Fibroblast of the conjunctiva (primary cell): Measurements from ENCODE around the gene PAK6.

Source experiments
- DNase-seq: peaks from one replicate; pipeline ENCODE4 v3.0.0-alpha.2; 2010; ENCODE audit warnings: low read depth

Gene PAK6

DNA sequence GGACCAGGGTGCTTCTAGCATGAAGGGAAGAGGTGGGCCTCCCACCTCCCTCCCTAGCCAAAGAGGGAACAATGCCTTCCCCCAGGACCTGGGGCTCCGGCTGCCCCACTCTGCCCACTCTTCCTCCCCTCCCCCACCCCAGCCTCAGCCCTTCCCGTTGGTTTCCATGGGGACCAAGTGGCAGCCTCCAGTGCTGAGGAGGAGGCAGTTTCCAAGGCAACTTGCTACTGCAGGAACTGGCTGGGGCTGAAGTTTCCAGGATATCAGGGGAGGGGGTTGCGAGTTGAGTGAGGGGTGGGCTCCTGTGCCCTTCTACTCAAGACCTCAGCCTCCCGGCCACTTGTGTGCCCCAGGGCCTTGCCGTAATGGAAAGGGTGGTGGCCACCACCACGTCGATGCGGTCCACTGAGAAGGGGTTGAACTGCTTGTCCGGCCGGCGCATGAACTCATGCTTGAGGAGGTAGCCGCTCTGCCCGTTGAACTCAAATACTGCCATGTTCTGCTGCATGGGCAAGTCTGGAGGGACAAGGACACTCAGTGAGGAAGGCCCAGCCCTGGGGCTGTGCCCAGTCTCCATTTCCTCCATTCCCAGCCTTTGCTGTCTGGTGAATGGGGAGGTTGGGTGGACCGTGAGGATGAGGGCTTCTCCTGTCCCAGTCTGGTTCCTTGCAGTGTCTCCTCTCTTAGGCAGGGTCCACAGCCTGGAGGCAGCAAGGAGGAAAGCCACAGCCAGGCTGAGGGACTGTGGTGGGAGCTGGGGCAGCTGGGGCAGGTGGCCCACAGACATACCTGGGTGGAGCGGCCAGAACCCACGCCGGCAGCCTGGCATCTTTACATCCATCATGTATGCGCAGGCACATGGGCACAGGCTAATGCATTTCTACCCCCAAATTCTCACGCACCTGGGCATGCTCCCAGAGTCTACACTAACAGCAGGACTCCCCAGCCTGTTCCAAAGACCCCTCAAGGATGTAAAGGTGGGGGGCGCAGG lies 55.3 kb downstream of the PAK6 start:
- no peak for DNase-seq

- DNase-seq: no peak
Measured at GRCh38 chr15:40295297-40295696, 56.4 kb downstream of the PAK6 start.

DNA sequence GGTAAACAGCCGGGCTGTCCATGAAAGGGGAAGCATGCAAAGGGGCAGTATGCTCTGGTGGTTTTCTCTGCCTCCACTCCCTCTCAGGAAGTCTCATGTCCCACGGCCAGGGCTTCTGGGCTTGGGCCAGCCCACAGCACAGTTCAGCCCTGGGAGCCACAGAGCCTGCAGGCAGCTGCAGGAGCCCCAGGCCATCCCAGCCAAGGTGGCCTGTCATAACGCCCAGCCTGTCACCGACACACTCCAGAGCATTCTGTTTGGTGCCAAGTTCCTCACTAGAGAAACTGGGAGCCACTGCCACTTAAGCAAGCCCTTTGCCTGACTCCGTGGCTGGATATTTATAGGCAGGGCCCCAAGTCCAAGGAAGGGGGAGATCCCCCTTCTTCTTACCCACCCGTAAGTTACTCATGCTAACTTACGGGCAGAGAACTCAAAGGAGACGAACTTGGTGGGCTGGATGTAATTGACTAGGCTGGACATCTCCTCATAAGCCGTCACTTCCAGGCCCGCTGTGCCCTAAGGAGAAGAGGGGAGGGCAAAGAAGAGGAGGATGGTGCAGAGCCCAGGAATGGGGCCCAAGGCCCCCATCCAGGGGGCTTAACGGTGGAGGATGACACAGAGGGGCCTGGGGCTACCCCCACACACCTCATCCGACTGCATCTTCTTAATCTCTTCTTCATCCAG lies 57.2 kb downstream of the PAK6 start:
- DNase-seq: no peak

DNA sequence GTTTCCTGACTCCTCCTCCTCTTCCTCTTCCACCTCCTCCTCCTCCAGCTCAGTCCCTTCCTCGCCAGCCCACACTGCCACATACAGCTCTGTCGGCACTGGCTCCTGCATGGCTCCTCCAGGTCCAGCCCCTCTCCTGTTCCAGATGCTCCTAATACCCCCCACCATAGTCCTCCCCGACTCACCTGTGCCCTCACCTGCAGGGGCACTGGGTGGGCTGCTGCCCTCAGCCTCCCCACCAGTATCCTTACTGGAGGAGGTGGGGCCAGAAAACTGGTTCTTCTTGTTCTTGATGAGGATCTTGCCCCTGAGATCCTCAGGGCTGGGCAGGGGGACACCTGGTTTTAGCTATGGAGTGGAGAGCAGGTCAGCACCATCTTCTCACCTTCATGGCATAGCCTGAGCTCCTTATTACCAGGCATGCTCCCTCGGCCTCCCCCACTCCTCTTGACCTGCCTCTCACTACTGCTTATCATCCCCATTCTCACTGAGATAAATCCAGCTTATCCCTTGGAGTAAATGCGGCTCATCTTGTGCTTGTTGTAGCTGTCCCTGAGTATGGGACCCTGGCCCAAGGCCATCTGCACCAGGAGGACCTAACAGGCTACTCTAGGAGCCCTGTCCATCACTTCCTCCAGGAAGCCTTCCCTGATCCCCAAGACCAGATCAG lies 57.8 kb downstream of the PAK6 start:
- DNase-seq: no peak

- no peak for DNase-seq
Measured at GRCh38 chr15:40297356-40297755, 58.5 kb downstream of the PAK6 start.

DNA sequence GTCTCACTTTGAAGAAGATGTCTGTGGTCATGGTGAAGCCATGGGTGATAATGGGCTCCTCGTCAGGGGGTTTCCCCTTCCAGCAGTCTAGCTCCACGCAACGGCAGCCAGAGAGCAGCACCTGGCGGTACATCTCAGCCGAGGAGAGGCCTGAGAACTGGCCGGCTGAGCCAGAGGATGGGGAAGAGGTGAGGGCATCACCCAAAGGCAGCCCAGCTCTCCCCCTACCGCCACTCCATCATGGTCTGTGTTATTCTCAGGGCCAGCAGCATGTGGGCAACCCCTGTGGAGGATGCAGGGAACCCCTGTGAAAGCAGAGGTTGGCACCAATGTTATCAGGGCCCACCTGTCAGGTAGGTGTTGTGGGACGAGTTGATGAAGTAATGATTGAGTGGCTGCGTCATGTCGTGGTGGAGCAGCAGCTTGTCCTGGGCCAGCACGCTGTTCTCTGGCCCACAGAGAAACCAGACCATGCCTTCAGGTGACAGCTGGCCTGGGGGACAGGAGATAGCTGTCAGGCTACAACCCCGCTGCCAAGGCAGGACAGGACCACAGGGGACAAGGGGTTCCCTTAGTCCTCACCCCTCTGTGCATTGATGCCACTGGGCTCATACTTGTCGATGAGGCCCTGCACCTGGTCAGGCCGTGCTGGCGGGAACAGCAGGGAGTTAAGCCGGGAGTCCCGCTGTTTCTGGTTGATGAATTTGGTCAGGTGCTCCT lies 59.5 kb downstream of the PAK6 start:
- DNase-seq: no peak

DNA sequence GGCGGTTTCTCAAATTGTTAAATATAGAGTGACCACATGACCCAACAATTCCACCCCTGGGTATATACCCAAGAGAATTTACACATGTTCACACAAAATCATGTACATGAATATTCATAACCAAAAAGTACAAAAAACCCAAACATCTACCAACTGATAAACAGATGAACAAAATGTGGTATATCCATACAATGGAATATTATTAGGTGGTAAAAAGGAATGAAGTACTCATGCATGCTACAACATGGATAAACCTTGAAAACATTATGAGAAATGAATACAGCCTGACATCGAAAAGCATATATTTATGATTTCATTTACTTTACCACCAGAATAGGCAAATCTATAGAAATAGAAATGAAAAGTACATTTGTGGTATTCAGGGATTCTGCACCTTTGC lies 61.5 kb downstream of the PAK6 start:
- no peak for DNase-seq

DNA sequence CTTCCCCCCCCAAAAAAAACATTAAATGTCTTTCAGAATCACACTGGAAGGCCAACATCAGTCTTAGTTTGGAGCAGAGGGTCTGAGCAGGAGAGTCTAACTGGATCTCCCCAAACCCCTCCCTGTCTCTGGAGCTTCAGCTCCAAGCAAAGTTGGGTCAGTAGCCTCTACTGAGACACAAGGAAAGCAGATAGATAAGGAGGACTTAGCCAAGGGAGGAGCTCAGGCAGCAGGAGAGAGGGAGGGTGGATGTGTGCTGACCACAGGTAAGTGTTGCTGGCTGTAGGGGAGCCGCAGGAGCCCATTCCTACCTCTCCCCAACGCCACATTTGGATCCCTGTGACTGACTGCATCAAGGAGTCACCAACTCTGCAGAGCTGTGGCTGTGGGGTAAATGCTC lies 61.9 kb downstream of the PAK6 start:
- no peak for DNase-seq

DNA sequence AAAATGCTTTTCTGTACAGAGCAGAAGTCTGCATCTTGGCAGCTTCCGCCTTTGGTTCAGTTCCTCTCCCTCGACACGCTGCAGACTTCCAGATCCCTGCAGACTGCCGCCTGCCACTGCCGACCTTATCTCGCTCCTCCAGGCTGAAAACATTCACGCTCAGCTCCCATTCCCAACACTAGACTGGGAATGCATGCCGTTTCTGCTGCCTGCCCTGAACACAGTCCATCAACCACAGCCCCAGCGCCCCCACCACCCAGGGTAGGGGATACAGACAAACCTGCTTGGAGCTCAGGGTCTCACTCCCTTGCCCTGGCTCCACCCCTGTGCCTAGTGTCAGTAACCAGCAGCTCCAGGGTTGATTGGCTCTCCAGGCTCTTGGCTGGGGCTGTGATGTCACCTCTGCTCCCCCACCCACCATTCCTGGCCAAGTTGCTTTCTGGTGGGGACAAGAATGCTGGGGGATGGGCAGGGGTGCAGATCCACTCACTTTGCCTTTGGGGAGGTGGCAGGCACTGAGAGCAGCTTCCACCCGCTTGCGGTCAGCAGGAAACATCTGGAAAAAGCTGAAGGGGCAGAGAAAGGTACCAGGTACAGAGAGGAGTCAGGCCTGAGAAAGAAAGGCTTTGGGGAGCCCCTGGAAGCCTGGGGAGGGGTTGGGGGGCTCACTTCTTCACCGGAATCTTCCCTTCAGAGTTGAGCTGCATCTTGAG lies 62.8 kb downstream of the PAK6 start:
- no peak for DNase-seq

DNA sequence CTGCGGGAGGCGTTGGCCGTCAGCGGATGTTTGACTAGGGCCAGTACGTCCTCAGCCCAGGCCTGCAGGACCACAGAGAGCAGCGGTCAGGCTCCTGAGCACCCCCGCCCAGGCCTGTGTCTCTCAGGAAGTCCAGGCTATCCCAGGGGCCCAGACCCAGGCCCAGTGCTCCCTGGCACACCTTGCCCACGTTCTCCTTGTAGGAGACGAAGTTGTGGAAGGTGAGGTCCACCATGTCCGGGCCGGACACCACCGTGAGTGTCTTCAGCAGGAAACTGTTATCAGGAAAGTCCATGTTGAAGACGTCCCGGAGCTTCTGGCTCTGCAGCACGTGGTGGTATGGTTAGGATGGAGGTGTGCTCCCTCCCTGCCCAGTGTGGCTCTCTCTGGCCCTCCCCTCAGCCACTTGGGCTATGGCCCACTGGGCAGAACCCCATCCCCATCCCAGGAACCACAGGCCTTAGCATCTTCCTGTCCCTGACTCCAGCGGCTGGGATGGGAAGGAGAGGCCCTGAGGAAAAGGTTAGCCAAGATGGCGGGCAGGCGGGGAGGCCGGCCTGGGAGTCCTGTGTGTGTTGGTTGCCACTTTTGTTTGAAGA lies 63.5 kb downstream of the PAK6 start:
- no peak for DNase-seq

GRCh38 chr15:40302981-40303380 lies 64.1 kb downstream of the PAK6 start:
- DNase-seq: no peak

DNA sequence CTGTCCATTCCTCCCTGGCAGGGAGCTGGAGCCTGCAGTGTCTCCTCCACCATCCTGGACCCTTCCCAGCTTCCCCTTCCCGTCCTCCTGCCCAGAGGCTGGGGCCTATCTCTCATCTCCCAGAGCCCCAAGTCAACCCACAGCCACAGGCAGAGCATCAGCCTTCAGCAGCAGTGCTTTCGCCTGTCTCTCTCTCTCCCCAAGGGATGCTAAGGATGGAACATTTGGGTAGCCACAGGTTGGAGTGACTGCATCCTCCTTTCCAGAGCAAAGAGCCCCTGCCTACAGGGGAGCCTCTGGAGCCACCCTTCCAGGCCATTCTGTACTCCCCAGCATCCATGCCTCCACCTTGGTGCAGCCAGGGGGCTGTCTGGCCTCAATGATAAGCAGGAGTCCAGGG lies 64.7 kb downstream of the PAK6 start:
- DNase-seq: no peak

GRCh38 chr15:40305281-40305680 lies 66.4 kb downstream of the PAK6 start:
- DNase-seq: no peak

GRCh38 chr15:40306371-40306770 lies 67.5 kb downstream of the PAK6 start:
- no peak for DNase-seq

DNA sequence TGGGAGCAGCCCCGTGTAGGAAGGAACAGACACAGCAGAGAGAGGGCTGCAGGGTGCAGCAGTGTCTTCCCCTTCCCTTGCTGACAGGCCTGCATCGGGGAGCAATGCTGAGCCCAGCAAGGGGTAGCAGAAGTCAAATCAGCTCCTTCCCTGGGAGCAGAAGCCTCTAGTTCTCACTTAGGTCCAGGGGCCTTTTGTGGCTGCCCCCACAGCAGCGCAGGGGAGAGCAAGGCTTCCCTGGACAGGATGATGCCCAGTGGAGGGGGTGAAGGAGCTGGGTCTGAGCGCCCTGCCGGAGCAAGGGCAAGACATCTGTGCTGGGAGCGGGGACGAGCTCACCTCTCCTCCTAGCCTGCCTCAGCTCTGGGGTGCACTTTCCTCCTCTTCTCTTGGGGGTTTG lies 68.0 kb downstream of the PAK6 start:
- no peak for DNase-seq

DNA sequence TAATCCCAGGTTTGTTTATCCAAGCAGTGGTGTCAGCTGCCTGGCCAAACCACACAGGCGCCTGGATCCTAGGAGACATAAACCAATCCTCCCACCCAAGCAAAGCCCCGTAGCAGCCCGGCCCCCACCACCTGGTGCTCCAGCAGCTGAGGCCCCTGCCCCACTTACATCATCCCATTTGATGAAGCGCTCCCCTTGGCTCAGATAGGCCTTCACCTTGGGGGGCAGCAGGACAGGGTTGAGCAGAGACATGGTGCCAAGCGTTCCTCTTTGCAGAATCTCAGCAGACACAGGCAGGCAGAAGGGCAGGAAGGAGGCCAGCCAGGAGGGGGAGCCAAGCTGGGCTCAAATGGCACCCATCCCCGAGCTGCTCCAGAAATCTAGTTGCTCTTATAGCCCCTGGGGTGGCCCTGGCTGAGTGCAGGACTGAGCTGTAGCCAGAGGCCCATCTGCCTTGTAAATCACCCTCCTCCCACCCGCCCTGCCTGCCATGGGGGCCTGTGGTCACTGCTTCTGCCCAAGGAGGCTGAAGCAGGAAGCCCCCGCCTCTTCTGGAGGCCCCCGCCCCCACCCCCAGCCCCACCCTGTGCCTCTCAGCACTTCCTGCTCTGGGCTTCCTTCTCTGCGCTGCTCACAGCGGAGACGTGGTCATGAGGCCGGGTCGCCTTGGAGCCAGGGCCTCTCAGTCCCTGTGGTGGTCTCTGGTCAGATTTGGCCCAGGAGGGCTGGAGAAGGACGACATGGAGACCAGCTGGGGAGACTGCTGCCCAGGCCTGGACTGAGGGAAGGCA lies 68.8 kb downstream of the PAK6 start, which contains the start of gene PLCB2:
PLCB2 (minus strand) TSS at position 515 of the 791 bp plus-strand sequence; CDS start at position 252, 263 bp downstream.
- DNase-seq: no peak

DNA sequence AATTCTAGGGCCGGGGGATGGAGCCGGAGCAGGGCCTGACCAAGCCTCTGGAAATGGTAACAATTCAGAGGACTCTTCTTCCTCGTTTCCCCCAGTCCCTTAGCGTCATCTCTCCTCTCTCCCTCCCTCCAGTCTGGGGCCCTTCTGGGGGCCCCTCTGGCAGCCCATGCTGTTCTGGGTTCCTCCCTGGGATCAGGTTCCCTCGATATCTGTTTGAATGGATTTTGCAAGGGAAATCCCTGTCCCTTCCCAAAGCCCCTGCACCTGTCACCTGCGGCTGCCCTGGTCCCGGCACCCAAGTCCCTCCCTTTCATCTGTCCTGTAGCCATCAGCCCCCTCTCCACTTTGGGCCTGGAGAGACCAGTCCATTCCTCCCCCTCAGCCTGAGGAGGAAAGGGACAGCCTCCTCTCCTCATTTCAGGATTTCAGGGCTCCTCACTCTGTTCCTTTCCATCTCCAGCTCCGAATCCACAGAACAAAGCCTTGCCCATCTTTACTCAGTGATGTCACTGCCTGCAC lies 70.5 kb downstream of the PAK6 start:
- DNase-seq: no peak

DNA sequence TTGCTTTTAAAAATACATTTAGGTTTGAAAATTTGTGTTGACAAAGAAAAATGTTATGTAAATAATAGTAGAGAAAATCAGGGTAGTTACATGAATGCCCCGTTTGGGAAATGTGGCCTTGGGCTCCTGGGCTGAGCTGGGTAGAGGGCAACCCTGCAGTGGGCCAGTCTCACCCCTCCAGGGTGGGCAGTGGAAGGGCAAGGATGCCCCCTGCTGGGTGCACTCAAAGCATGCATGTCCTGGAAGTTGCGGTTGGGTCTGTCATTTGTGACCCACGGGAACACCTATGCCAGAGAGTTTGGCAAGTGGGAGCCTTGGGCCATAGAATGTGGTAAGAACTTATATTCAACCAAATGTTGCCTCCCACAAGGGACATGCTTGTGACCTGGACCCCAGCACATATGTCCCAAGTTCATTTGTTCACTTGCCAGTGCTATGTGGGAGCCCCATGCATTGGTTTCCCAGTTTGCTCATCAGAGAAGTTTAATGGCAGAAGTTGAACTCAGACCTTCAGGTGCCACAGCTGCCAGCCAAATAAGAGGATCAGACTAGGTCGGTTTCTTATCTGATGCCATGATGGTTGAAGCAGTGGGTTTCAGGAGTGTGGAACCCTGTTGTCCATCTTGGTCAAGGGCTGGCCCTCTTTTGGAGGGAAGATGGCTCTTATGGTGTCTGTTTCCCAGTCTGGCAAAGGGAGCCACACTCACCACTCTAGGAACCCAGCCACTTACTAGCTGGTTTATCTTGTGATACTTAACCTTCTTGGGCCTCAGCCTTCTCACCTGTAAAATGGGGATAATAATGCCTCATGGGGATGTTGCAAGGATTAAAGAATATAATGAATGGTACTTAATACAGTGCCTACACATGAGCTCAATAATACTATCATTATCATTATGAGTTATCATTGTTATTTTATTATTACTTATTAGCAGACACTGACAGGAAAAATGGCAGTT lies 71.4 kb downstream of the PAK6 start:
- DNase-seq: no peak

- no peak for DNase-seq
Measured at GRCh38 chr15:40310993-40311392, 72.1 kb downstream of the PAK6 start.
